GM19351 (cell line): ENCODE data around the gene TLE3.
A peak's percentile ranks its signal among the peaks of the same experiment; 100 is the strongest.

Source experiments
- ATAC-seq: cut with Tn5 transposase; IDR thresholded peaks from one replicate; pipeline ENCODE4 v1.9.1; 2021; ENCODE audit warnings: mild to moderate bottlenecking, moderate library complexity; ENCODE audit not compliant: unreplicated experiment

The TLE3 gene

DNA sequence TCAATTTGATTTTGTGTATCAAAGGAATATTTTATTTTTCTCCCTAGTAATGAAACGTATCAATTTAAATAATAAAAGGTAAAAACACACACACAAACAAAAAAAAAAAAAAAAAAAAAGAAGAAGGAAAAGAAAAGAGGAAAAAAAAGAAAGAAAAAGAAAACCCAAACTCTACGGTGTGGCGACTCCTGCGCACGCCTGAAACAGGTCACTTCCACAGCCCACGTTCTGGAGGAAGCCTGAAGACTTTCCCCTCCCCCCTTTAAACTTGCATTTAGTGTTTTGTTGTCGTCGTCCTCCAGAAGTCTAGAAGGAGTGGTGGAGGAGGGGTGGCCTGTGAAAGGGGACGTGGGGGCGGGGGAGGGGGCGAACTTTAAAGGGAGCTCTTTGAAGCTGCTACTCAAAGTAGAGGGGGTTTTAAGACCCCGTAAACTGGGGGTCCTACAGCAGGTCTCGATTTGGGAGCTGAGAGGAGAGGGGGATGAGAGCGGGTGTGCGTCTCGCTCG, 2.3 kb upstream of the TLE3 start:
- no peak for ATAC-seq

DNA sequence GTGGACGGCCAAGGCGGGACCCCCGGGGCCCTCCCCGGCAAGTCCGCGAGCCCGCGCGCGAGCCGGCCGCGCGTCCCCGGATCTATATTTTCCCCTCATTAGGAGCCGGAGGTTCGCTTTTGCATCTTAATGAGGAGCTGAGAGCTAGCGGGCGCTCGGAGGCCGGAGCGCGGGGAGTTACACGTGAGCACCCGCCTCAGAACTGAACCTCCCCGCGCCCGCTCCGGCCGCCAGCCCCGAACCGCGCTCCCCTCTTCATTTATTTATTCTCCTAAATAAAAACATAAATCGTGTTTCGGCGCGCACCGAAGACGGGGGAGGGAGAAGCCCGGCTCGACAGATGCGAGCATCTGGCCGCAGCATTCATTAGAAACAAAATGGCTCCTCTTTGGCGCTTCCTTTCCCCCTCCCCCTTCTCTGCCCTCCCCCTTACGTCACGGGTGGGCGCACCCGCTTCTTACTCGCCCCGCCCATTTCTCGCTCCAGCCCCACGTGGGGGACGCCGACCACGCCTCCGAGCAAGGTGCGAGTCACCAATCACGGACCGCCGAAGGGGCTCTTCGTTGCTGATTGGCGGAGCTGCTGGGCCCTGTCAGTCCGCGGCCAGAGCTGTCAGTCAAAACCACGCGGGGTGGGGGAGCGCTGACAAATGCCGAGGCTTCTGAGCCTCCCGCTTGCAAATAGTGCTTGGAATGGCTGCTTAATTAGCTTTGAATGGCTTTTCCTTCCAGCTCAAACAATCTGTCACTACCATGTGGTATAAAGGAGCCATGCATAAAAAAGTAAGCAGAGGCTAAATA, 1.6 kb upstream of the TLE3 start:
- peak; percentile 71 for ATAC-seq

- ATAC-seq, result no peak
These were observed 897 bp upstream of the TLE3 start for GRCh38 chr15:70098461-70099166.

GRCh38 chr15:70098153-70098460, 390 bp upstream of the TLE3 start:
- ATAC-seq, result no peak

DNA sequence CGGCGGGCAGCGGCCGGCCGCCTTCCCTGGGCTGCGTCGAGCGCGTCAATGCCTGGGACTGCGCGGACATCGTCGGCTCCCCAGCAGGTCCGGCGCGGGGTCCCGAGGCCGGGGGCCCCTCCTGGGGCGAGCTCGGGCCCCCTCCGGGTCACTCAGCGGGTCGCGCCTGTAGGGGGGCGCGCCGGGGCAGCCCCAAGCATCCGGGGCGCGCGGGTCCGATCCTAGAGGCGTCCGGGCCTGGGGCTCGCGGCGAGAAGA, 725 bp downstream of the TLE3 start:
- no peak for ATAC-seq

DNA sequence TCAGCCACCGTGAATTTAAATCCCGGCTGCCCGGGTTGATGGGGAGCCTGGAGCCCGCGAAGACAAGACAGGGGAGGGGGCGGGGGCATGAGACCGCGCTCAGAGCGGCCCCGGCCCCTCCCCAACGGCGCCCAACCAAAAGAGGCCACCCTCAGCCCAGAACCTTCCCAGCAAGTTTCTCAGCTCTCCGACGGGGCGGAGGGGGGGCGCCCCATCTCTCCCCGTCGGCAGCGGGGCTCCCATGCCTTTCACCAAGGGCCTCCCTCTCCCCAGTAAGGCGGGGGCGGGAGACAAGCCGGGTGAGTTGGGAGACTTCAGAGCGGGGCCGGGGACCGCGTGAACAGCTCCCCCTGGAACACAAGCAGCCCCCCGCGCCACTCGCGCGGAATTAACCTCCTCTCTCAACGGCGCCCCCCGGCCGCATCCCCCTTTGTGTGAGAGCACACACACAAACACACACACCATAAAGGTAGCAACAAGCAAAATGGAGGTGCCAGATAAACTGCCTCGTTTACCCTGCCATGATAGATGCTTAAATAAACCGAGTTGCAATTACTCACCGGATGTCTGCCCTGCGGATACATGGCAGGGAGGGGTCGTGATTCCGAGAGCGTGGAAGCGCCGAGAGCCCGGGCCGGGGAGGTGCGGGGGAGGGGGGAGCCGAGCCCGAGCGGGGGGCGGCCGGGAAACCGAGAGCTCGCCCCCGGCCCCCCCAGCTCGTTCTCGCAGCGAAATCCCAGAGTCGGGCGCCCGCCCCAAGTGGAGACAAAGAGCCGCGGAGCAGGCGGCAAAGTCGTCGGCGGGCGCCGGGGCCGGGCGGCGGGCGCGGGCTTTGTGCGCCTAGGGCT, 1.3 kb downstream of the TLE3 start:
- no peak for ATAC-seq

DNA sequence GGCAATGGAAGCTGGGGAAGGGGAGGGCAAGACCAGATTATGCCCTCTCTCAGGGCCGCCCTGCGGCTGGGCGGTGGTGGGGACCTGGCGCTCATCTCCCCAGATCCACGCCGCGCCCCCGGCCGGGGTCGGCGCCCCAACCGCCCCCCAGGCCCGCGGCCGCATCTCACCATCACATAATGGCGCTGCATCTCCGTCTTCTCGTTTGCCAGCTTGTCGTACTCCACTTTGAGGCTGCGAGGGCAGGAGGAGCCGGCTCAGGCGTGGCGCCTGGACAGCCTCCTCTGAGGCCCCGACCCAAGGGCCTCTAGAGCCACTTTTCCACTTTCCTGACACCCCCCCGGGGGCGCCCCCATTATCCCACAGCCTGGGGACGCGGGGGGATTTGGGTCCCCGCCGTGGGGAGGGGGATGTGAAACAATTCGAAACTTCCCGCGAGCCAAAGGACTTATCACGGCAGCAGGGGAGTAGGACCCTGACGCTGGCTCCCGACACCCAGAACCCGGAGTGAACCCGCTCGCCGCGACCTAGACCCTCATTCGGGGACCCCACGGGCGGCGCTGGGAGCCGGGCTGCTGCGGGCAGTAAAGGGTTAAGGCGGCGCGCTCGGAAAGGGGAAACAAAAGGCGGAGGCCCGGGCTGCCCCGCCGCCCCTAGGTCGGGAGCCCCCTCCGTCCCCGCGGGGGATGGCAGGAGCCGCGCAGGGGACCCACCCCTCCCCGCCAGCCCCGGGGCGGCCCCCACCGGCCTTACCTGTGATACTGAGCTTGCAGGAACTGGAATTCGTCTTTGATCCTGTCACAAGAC, 2.1 kb downstream of the TLE3 start:
- ATAC-seq, result no peak

DNA sequence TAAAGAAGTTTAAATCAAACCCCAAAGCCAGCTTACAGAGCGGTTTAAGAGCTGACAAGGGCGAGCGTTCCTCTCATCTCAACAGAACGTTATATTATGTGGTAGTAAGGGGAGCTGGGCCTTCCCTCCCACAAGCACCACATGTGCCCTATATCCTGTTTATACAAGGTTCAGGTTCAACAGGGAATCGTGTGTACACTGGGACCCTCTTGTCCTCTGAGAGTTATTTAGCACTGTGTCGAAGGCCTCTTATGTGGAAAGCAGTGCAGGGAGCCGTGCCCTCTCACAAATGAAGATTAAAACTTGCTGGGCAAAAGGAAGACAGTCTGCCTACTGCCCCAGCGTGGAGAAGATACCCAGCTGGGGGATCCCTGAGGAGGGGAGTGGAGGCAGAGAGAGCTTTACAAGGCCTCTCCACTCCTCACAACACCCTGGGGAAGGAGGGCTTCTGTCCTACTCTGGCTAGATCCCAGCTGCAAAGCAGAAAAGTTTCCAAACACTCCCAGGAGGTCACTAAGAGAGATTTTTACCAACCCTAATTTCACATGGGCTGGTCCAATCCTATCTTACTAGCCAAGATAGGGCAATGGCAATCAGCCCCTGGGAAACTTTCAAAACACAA, 2.9 kb downstream of the TLE3 start:
- no peak for ATAC-seq

GRCh38 chr15:70093481-70094319, 4.0 kb downstream of the TLE3 start:
- ATAC-seq, result no peak

- no peak for ATAC-seq
These were observed 4.6 kb downstream of the TLE3 start for GRCh38 chr15:70093070-70093469.

- ATAC-seq, result no peak
These were observed 5.2 kb downstream of the TLE3 start for GRCh38 chr15:70092464-70093027.

DNA sequence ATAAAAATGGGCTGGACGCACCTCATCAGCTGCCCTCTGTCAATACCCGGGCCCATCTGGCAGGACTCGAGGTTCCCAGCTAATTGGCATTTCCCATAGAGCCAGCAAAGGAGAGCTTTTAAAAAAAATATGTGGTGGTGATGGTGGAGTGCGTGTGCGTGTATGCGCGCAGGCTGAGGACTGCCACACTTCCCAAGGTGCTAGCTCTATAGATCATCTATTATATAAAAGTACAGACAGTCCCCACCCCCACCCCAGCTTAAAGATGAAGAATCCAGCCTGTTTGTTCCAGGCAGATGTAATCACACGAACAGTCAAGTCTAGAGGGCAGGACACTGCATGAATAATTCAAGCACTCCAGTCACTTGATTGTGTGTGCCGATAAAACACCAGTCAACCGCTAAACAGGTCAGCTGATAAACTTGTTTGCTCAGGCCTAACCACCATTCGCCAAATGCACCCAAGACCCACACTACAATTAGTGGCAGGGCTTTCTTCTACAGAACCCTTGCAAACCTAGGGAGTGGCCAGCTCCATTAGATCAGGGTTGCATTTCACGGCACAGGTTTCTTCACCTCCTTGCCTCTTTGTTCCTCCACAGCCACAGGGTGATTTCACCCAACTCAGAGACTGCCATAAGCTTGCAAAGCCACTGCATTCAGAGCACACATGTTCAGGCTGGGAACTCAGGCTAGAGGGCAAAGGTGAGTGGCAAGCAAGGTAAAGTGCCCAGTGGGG, 5.8 kb downstream of the TLE3 start:
- no peak for ATAC-seq

GRCh38 chr15:70090436-70091296, 7.1 kb downstream of the TLE3 start:
- ATAC-seq, result no peak

- no peak for ATAC-seq
These were observed 8.1 kb downstream of the TLE3 start for GRCh38 chr15:70089692-70089971.

- no peak for ATAC-seq
These were observed 8.6 kb downstream of the TLE3 start for GRCh38 chr15:70088887-70089691.

DNA sequence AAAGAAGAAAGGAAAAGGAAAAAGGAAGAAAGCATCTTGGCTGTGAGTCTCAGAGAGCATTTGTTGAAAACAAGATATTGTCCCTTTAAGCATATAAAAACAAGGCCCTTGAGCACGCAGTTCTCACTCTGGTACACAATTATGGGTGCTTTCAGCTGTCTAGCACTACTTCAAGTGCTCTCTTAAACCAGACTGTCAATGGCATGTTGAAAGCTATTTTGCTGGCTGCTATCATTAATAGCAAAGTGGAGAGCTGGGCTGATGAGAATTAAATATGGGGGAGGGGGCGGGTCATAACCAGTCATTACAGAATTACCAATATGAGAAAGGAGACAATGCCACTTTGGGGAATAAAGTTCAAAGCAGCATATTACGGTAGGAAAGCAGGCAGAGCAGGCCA, 9.3 kb downstream of the TLE3 start:
- ATAC-seq, result no peak

DNA sequence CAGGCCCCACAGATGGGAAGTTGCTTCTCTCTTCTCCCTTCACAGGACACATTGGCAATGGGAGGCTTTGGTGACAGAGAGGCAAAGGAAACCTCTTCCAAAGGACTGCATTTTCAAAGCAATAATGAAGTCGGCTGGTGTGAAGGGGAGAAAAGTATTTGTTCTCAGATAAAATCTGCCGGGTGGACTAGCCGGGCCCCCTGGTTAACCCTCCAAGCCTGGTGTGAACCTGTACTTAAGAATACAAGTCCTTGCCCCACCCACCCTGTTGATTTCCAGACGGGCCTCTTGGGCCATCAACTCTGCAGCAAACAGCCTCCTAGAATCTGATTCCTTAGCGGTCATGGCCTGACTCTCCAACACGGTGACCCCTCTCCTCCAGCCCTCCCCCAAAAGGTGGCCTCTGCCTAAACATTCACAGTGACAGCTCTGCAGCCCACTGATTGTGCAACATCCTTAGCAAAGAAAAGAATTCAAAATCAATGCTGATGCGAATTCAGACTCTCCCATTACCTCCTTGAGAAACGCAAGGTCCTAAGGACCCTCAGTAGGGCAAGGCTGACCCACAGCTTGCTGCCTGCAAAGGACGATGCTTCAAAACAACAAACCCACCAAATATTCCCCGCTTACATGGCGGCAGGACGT, 9.9 kb downstream of the TLE3 start:
- ATAC-seq, result no peak
